ENCODE measurements around the gene GRB2. TPM values are rescaled to one million over a fixed set of nuclear protein-coding genes. Genes with fewer than 3 reads are reported as not detected.

Gene GRB2
- total and polyA plus RNA-seq, 3 experiments from 2014 or later = 158 to 189 (median 180) TPM

DNA sequence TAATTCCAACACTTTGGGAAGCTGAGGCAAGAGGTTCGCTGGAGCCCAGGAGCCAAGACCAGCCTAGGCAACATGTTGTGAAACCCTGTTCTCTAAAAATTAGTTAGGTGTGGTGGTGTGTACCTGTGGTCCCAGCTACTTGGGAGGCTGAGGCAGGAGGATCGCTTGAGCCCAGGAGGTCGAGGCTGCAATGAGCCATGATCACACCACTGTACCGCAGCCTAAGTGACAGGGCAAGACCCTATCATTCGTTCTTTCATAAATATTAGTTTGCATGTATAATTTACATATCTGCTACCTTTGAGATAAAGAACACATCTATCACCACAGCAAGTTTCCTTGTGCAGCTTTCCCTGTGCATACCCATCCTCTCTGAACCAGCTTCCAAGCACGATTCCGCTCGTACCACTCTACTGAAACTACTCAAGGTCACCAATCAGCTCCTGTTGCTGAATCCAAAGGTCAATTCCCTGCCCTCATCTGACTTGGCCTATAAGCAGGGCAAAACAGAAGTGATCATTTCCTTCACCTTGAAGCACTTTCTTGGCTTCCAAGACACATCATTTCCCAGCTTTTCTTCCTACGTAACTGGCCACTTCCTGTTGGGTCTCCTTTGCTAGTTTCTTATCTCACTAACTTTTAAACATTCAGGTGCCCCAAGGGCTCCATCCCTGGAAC, 49.1 kb downstream of the GRB2 start:
- no peak overlapping the region for H3K4me3 ChIP-seq (ENCODE audit: low read length)
- H3K27ac ChIP-seq (ENCODE audit: low read depth, low read length) = no peak overlapping the region
- H3K9me3 Mint-ChIP-seq = no peaks in the 10 kb centered on the region
- no peaks in the 10 kb centered on the region for H3K36me3 ChIP-seq (ENCODE audit: insufficient read depth, low read length)
- no peak overlapping the region for H3K4me3 Mint-ChIP-seq
- ChIA-PET CTCF (no interaction called here), POLR2A (no interaction called here)
- H3K27me3 Mint-ChIP-seq = no peaks in the 10 kb centered on the region
- H3K27me3 ChIP-seq (ENCODE audit: insufficient read depth, low read length, poor library complexity, severe bottlenecking) = no peaks in the 10 kb centered on the region
- no peak for DNase-seq
- peaks cover 26% of the 10 kb centered on the region for H3K4me1 ChIP-seq (ENCODE audit: insufficient read depth, low read length)
- H3K9me3 ChIP-seq (ENCODE audit: low read length) = no peaks in the 10 kb centered on the region
- peak overlapping the region in 6 of 8 donors; percentile 7 to 84 (median 52) for H3K27ac Mint-ChIP-seq
- H3K36me3 Mint-ChIP-seq = peaks cover 0 to 30% (median 4%) of the 10 kb centered on the region in 3 donors
- peaks cover 55 to 74% (median 73%) of the 10 kb centered on the region in 3 donors for H3K4me1 Mint-ChIP-seq

DNA sequence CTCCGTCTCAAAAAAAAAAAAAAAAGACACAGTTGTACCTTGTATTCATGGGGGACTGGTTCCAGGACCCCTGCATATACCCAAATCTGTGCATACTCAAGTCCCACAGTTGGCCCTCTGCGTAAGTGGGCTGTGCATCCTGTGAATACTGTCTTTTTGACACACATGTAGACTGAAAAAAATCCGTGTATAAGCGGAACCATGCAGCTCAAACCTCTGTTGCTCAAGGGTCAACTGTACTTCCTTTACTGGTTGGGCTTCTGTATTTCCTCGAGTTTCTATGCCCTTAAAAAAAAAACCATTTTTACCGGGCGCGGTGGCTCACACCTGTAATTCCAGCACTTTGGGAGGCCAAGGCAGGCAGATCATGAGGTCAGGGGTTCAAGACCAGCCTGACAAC, 52.3 kb downstream of the GRB2 start:
- CTCF ChIA-PET = no interaction called here
- H3K27ac Mint-ChIP-seq = no peak overlapping the region
- H3K27ac ChIP-seq (ENCODE audit: low read depth, low read length) = no peak overlapping the region
- POLR2A ChIA-PET = no interaction called here
- H3K36me3 ChIP-seq (ENCODE audit: insufficient read depth, low read length) = no peaks in the 10 kb centered on the region
- peaks cover 59 to 81% (median 80%) of the 10 kb centered on the region in 3 donors for H3K4me1 Mint-ChIP-seq
- peaks cover 35% of the 10 kb centered on the region for H3K4me1 ChIP-seq (ENCODE audit: insufficient read depth, low read length)
- H3K9me3 Mint-ChIP-seq = no peaks in the 10 kb centered on the region
- H3K4me3 ChIP-seq (ENCODE audit: low read length) = no peak overlapping the region
- no peak for DNase-seq
- H3K27me3 ChIP-seq (ENCODE audit: insufficient read depth, low read length, poor library complexity, severe bottlenecking) = no peaks in the 10 kb centered on the region
- H3K4me3 Mint-ChIP-seq = no peak overlapping the region
- no peaks in the 10 kb centered on the region for H3K9me3 ChIP-seq (ENCODE audit: low read length)
- H3K27me3 Mint-ChIP-seq = no peaks in the 10 kb centered on the region
- peaks cover 0 to 30% (median 4%) of the 10 kb centered on the region in 3 donors for H3K36me3 Mint-ChIP-seq

DNA sequence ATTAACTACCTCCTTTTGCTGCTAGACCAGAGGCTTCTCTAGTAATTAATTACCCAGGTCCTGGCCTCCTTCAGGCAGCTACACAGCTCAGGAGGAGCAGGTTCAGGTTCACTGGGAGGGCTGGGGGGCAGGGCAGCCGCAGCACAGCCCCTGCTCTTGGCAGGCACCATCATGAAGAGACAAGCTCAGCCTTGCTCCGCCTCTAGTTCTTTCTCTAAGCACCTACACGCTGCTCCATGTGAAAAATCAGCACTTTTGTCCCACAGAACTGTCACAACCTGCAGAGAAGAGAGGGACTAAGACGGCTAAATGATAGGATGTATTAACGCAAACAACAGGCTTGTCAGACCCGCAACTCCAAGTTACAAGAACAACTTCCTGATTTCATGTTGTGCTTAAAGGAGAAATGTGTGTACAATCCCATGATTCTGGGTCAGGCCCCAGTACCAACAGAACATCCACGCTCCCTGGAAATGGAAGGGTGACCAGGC, 53.4 kb downstream of the GRB2 start:
- Histone ChIP-seq H3K4me3 (ENCODE audit: low read length) (no peak overlapping the region), H3K9me3 (ENCODE audit: low read length) (no peaks in the 10 kb centered on the region), H3K36me3 (ENCODE audit: insufficient read depth, low read length) (no peaks in the 10 kb centered on the region), H3K4me1 (ENCODE audit: insufficient read depth, low read length) (peaks cover 46% of the 10 kb centered on the region), H3K27me3 (ENCODE audit: insufficient read depth, low read length, poor library complexity, severe bottlenecking) (no peaks in the 10 kb centered on the region), H3K27ac (ENCODE audit: low read depth, low read length) (no peak overlapping the region)
- ChIA-PET POLR2A (interaction anchor here (0.6 to 1.2 kb wide), 2 partner anchors 8 to 20 kb away, joined by 4 read pairs; no protein-coding TSS in a partner anchor), CTCF (no interaction called here)
- H3K4me3 Mint-ChIP-seq = no peak overlapping the region
- H3K9me3 Mint-ChIP-seq = no peaks in the 10 kb centered on the region
- H3K27ac Mint-ChIP-seq = peak overlapping the region in 3 of 8 donors; percentile 2 to 26 (median 11)
- peaks cover 64 to 83% (median 82%) of the 10 kb centered on the region in 3 donors for H3K4me1 Mint-ChIP-seq
- no peaks in the 10 kb centered on the region for H3K27me3 Mint-ChIP-seq
- DNase-seq = no peak
- peaks cover 0 to 24% (median 4%) of the 10 kb centered on the region in 3 donors for H3K36me3 Mint-ChIP-seq

- no peaks in the 10 kb centered on the region for H3K27me3 Mint-ChIP-seq
- Histone ChIP-seq H3K27ac (ENCODE audit: low read depth, low read length) (no peak overlapping the region), H3K4me1 (ENCODE audit: insufficient read depth, low read length) (peaks cover 60% of the 10 kb centered on the region), H3K27me3 (ENCODE audit: insufficient read depth, low read length, poor library complexity, severe bottlenecking) (no peaks in the 10 kb centered on the region), H3K4me3 (ENCODE audit: low read length) (no peak overlapping the region), H3K36me3 (ENCODE audit: insufficient read depth, low read length) (no peaks in the 10 kb centered on the region), H3K9me3 (ENCODE audit: low read length) (no peaks in the 10 kb centered on the region)
- peaks cover 70 to 88% (median 86%) of the 10 kb centered on the region in 3 donors for H3K4me1 Mint-ChIP-seq
- H3K36me3 Mint-ChIP-seq = peaks cover 0 to 16% (median 4%) of the 10 kb centered on the region in 3 donors
- ChIA-PET CTCF (interaction anchor here (0.7 kb wide), 1 partner anchor 34 kb away, joined by 3 read pairs; no protein-coding TSS in a partner anchor), POLR2A (interaction anchor here (0.6 to 1.2 kb wide), 2 partner anchors 21 to 44 kb away, joined by 3 to 4 read pairs; no protein-coding TSS in a partner anchor)
- peak overlapping the region in 5 of 8 donors; percentile 4 to 86 (median 54) for H3K27ac Mint-ChIP-seq
- H3K9me3 Mint-ChIP-seq = no peaks in the 10 kb centered on the region
- peak overlapping the region in 1 of 7 donors; percentile 10 for H3K4me3 Mint-ChIP-seq
- no peak for DNase-seq
Observed at GRCh38 chr17:75350706-75351105, 54.8 kb downstream of the GRB2 start.

DNA sequence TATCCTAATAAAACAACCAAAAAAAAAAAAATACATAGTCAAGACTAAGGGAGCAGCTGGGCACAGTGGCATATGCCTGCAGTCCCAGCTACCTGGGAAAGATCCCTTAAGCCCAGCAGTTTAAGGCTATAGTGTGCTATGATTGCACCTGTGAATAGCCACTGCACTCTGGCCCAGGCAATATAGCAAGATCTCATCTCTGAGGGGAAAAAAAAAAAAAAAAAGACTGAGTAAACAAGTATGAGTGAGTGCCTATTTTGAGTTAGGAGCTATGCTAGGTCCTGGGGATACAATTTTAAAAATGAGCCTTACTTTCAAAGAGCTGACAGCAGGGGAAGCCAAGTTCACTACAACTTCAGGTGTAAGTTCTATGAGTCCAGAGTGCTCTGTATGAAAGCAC, 55.4 kb downstream of the GRB2 start:
- no peak for DNase-seq
- POLR2A ChIA-PET = interaction anchor here (0.6 kb wide), 1 partner anchor 44 kb away, joined by 3 read pairs; no protein-coding TSS in a partner anchor
- Mint-ChIP-seq H3K4me1 (peaks cover 72 to 90% (median 86%) of the 10 kb centered on the region in 3 donors), H3K27me3 (no peaks in the 10 kb centered on the region), H3K9me3 (no peaks in the 10 kb centered on the region), H3K27ac (peak overlapping the region in 5 of 8 donors; percentile 5 to 67 (median 43)), H3K4me3 (no peak overlapping the region), H3K36me3 (peaks cover 0 to 13% (median 2%) of the 10 kb centered on the region in 3 donors)
- H3K4me3 ChIP-seq (ENCODE audit: low read length) = no peak overlapping the region
- CTCF ChIA-PET = interaction anchor here (0.7 to 0.9 kb wide), 2 partner anchors 23 to 34 kb away, joined by 3 read pairs; no protein-coding TSS in a partner anchor
- no peaks in the 10 kb centered on the region for H3K27me3 ChIP-seq (ENCODE audit: insufficient read depth, low read length, poor library complexity, severe bottlenecking)
- peaks cover 67% of the 10 kb centered on the region for H3K4me1 ChIP-seq (ENCODE audit: insufficient read depth, low read length)
- no peaks in the 10 kb centered on the region for H3K36me3 ChIP-seq (ENCODE audit: insufficient read depth, low read length)
- no peaks in the 10 kb centered on the region for H3K9me3 ChIP-seq (ENCODE audit: low read length)
- H3K27ac ChIP-seq (ENCODE audit: low read depth, low read length) = no peak overlapping the region

GRCh38 chr17:75349589-75349988, 55.9 kb downstream of the GRB2 start:
- CTCF ChIA-PET = interaction anchor here (0.9 kb wide), 1 partner anchor 24 kb away, joined by 3 read pairs; no protein-coding TSS in a partner anchor
- Mint-ChIP-seq H3K9me3 (no peaks in the 10 kb centered on the region), H3K27me3 (no peaks in the 10 kb centered on the region), H3K4me3 (no peak overlapping the region), H3K27ac (peak overlapping the region in 2 of 8 donors; percentile 23 to 67), H3K36me3 (peaks cover 0 to 13% (median 2%) of the 10 kb centered on the region in 3 donors), H3K4me1 (peaks cover 73 to 93% (median 90%) of the 10 kb centered on the region in 3 donors)
- no peak for DNase-seq
- peaks cover 68% of the 10 kb centered on the region for H3K4me1 ChIP-seq (ENCODE audit: insufficient read depth, low read length)
- no peak overlapping the region for H3K4me3 ChIP-seq (ENCODE audit: low read length)
- POLR2A ChIA-PET = no interaction called here
- H3K9me3 ChIP-seq (ENCODE audit: low read length) = no peaks in the 10 kb centered on the region
- H3K27ac ChIP-seq (ENCODE audit: low read depth, low read length) = no peak overlapping the region
- H3K27me3 ChIP-seq (ENCODE audit: insufficient read depth, low read length, poor library complexity, severe bottlenecking) = no peaks in the 10 kb centered on the region
- H3K36me3 ChIP-seq (ENCODE audit: insufficient read depth, low read length) = no peaks in the 10 kb centered on the region

DNA sequence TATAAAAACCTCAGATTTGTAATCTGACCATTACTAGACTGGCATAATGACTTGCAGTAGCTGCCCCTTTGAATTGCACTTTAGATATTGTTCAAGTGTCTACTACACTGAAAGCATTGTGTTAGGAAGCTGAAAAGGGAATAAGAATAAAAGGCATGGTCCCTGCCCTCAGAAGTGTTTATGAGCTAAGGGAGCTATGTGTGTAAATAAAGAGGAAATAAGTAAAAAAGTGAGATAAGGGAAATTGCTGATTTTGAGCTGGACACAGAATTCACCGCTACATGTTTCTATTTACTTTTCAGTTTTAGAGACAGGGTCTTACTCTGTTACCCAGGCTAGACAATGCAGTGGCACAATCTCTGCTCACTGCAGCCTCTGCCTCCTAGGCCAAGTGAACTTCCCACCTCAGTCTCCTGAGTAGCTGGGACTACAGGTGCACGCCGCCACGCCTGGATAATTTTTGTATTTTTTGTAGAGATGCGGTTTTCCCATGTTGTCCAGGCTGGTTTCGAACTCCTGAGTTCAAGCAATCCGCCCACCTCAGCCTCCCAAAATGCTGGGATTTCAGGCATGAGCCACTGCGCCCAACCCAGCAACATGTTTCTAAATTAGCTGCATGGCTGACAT, 57.0 kb downstream of the GRB2 start:
- peaks cover 78% of the 10 kb centered on the region for H3K4me1 ChIP-seq (ENCODE audit: insufficient read depth, low read length)
- Mint-ChIP-seq H3K27me3 (no peaks in the 10 kb centered on the region), H3K4me3 (peak overlapping the region in 4 of 7 donors; percentile 12 to 79 (median 35)), H3K9me3 (no peaks in the 10 kb centered on the region), H3K4me1 (peaks cover 79 to 96% (median 93%) of the 10 kb centered on the region in 3 donors), H3K27ac (peak overlapping the region in 5 of 8 donors; percentile 73 to 91 (median 87)), H3K36me3 (peaks cover 0 to 11% (median 0%) of the 10 kb centered on the region in 3 donors)
- no peak overlapping the region for H3K27ac ChIP-seq (ENCODE audit: low read depth, low read length)
- H3K4me3 ChIP-seq (ENCODE audit: low read length) = no peak overlapping the region
- DNase-seq = no peak
- no peaks in the 10 kb centered on the region for H3K36me3 ChIP-seq (ENCODE audit: insufficient read depth, low read length)
- no peaks in the 10 kb centered on the region for H3K27me3 ChIP-seq (ENCODE audit: insufficient read depth, low read length, poor library complexity, severe bottlenecking)
- no peaks in the 10 kb centered on the region for H3K9me3 ChIP-seq (ENCODE audit: low read length)
- POLR2A ChIA-PET = interaction anchor here (0.6 kb wide), 1 partner anchor 57 kb away, joined by 3 read pairs; the partner anchor contains the start of gene GRB2
- CTCF ChIA-PET = interaction anchor here (1.0 to 3.6 kb wide), 3 partner anchors 26 to 60 kb away, joined by 3 to 18 read pairs (median 4); partner anchors contain the start of gene SLC25A19

Measured in CD8-positive, alpha-beta memory T cell (primary cell).